ENCODE results near the gene ADAT2. TPM values are rescaled to one million over a fixed set of nuclear protein-coding genes. Genes with fewer than 3 reads are reported as not detected.

ADAT2 gene
- total and polyA plus RNA-seq, 10 of the 15 experiments (the other 5 are each of a cell fraction or from before 2014, with no cell fraction given), result 7.8 to 38.6 (median 17.3) TPM

GRCh38 chr6:143397227-143398222 is 53.0 kb downstream of the ADAT2 start:
- Histone ChIP-seq H3K79me2 (ENCODE audit: control insufficient read depth, insufficient read depth, low read length) (no peaks in the 10 kb centered on the region), H3K27ac (ENCODE audit: control insufficient read depth, insufficient read depth) (no peak overlapping the region), H4K20me1 (ENCODE audit: control insufficient read depth, insufficient read depth) (no peaks in the 10 kb centered on the region), H3K4me2 (ENCODE audit: control insufficient read depth, insufficient read depth) (no peak overlapping the region), H3K27me3 (replicated peaks in 1 of 2; ENCODE audit: control insufficient read depth in 2 of 2, insufficient read depth in 2 of 2, low read length in 1 of 2) (no peaks in the 10 kb centered on the region), H3K4me3 (no peak overlapping the region), H3K9me3 (replicated peaks; ENCODE audit: control insufficient read depth, insufficient read depth, low read length) (no peaks in the 10 kb centered on the region), H2AFZ (ENCODE audit: control insufficient read depth, low read depth, low read length) (no peak overlapping the region), H3K9ac (ENCODE audit: control insufficient read depth, insufficient read depth, low read length) (no peak overlapping the region), H3K4me1 (ENCODE audit: control insufficient read depth, insufficient read depth, low read length) (peaks cover 4% of the 10 kb centered on the region; the same call in 1 of the 2 replicates), H3K36me3 (ENCODE audit: control insufficient read depth in 2 of 2, insufficient read depth in 2 of 2, low read length in 1 of 2) (no peaks in the 10 kb centered on the region)
- intact Hi-C loops (cut with micrococcal nuclease; ENCODE audit: unreplicated experiment), result no loop called here
- SMC1A ChIA-PET (ENCODE audit: uncharacterized antibody, unreplicated experiment), result interaction anchor here (0.8 to 1.0 kb wide), 2 partner anchors 9 to 29 kb away, joined by 3 to 5 read pairs; no protein-coding TSS in a partner anchor
- ATAC-seq (peak; percentile 20; the same call in 2 of the 3 replicates), DNase-seq (ENCODE audit: low read depth, low spot score) (no peak), FAIRE-seq (no peak)
- CTCF ChIA-PET, result no interaction called here
- RAD21 ChIA-PET (ENCODE audit: unreplicated experiment), result no interaction called here
- TF ChIP-seq MTA2 (IDR thresholded peaks at IDR 0.05; ENCODE audit: low read depth), result peak; percentile 36; the same call in 1 of the 2 replicates
- peak in 1 of 2 experiments; percentile 24; a peak in 2 of 4 replicates for TF ChIP-seq IKZF2 (IDR thresholded peaks at IDR 0.05)
- peak; percentile 50; the same call in 1 of the 2 replicates for TF ChIP-seq DPF2 (IDR thresholded peaks at IDR 0.05)
- TF ChIP-seq IKZF1 (conservative IDR thresholded peaks at IDR 0.05), result peak; percentile 70
- TF ChIP-seq ZBTB11 (CRISPR knock-in tag; IDR thresholded peaks at IDR 0.05), result no peak
- no peak for TF ChIP-seq ZBTB40 (IDR thresholded peaks at IDR 0.05; ENCODE audit: borderline replicate concordance)
- 0 out of 4 replicates have a peak, but pooled peaks of 1 of the 2 experiments have one; percentile 4 for TF ChIP-seq BHLHE40 (IDR thresholded peaks at IDR 0.05; ENCODE audit: borderline replicate concordance in 1 of 2, low read depth in 2 of 2, low read length in 1 of 2)
- TF ChIP-seq NR2F1 (conservative IDR thresholded peaks at IDR 0.05), result peak; percentile 67
- WGBS (ENCODE audit: insufficient coverage, insufficient replicate concordance, low lambda C conversion rate, missing lambda C conversion rate), result 73% methylated on average over 16 of the region's 16 CpGs
- POLR2A ChIA-PET, result no interaction called here
- in situ Hi-C loops (cut with MboI), result no loop called here
- BruUV-seq (replicated peaks), result no TSS peak

All from GM12878 (cell line).